Stimulated activated CD8-positive, alpha-beta memory T cell treated with anti-CD3 and anti-CD28 coated beads, Interleukin-4, amount 100 ng/mL, for 24 hours (primary cell): ENCODE data around the gene ROR1.

ENCODE experiments used
- DNase-seq: peaks from one replicate; pipeline ENCODE4 v3.0.0-alpha.2; 2020; ENCODE audit warnings: low read depth

Gene ROR1

GRCh38 chr1:63857478-63857877, 83.7 kb downstream of the ROR1 start:
- DNase-seq: no peak

- DNase-seq: no peak
Observed at GRCh38 chr1:63858153-63858552, 84.3 kb downstream of the ROR1 start.

GRCh38 chr1:63859480-63860275, 85.9 kb downstream of the ROR1 start:
- no peak for DNase-seq

DNA sequence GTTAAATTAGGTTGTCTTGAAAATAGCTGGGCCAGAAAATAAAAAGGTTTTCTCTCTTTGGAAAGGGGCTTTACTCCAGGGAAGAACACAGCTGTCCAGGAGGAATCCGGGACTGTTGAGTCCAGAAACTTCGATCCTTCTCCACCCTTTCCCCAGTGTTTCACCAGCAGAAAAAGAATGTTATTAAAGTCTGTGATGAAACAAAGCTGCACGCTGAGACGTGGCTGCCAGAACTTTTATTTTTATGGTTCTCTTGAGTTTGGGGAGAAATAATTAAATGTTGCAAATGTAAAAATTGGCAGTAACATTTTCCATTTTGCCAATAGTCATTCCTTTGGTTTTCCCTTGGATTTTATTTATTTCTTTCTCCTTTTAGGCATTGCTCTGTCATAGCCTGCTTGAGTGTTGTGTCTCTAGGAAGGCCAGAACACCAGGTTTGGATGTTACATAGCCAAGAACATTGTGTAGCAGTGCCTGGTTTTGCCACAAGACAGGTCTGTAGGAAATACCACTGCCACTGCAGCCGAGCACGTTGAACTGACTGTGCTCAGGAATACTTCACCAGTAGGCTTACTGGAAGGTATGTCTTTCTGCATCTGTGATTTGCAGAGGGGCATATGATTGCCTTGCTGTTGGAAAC, 87.4 kb downstream of the ROR1 start:
- DNase-seq: no peak

DNA sequence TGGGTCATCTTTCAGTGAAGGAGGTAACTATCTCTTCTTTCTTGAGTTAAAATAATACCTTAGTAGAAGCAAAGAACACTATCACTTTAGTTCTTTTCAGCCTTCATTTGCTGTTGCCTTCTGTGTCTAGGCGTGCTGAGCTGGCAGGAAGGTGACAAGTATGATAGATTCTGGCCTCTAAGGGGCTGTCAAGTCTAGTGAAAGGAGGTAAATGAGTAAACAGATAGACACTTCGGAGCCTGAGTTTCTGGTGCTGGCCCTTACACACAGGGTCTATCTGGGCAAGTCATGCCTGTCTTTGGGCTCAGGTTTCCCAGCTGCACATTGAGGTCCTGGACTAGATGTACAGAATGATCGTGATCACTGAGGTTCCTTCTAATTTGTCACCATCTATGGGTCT, 89.3 kb downstream of the ROR1 start:
- no peak for DNase-seq

DNA sequence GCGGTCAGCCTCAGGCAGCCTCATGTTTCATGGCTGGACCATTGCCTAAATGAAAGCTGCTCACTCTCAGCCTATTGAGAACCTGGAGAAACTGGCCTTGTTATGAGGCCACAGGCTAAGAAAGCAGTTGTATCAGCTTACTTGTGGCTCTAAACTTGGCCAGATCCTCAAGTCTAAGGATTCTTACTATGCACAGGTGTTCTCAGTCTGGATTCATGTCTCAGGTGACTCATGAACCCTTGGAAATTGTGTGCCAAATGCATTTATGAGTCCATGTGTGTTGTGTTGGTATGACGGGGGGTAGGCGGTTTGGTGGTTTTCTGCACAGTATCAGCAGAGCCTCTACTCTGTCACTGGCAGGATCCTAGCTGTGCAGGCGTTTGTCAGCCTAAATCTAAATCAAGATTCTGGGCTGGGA, 90.4 kb downstream of the ROR1 start:
- DNase-seq: no peak

- no peak for DNase-seq
Observed at GRCh38 chr1:63865561-63865960, 91.7 kb downstream of the ROR1 start.

DNA sequence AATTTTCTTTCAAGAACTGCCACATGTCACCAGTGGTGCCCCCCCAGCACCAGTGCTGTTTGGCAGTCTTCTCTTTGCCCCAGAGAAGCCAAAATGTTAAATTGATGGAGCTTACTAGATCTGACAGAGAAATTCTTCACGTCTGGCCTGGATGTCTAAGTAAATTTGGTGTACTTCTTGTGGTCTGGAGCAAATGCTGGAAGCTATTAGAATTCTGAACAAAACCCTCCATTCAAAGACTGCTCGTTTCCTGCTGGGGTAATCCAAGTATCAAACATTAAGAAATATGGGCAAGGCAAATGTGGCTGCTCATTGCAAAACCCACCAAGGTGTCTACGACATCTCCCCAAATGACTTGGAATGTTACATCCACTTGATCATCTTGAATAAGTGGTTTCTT, 92.3 kb downstream of the ROR1 start:
- DNase-seq: no peak

DNA sequence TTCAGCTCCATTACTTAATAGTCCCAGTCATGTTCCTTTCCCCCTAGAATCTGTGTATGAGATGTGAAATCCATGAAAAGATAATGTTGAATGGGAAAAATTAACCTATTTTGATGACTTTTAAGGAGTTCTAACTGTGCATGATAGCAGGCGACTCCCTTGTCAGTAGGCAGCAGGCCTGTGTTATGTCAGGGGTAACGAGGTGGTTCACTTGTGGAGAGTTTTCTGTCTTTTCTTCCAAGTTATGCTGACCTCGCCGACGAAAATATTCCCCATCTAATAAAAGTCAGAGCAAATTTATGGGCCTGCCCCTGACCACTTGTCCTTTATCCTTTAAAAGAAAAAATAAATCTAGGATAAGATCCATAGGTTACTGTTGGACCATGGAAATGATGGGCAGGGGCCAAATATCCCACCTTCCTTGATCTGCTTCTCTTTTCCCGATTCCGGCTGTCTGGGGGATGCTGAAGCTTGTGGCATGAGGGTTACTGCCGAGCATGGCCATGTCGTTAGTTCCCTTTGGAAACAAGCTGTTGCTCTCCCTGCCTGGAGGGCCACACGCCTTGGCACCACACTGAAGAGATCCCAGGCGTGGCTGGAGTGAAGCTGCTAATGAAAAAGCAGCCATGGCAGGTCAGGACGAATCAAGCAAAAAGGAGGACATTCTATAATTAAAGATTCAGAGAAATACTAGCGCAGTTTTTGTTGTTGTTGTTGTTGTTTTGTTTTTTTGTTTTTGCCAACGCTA, 93.8 kb downstream of the ROR1 start:
- no peak for DNase-seq

DNA sequence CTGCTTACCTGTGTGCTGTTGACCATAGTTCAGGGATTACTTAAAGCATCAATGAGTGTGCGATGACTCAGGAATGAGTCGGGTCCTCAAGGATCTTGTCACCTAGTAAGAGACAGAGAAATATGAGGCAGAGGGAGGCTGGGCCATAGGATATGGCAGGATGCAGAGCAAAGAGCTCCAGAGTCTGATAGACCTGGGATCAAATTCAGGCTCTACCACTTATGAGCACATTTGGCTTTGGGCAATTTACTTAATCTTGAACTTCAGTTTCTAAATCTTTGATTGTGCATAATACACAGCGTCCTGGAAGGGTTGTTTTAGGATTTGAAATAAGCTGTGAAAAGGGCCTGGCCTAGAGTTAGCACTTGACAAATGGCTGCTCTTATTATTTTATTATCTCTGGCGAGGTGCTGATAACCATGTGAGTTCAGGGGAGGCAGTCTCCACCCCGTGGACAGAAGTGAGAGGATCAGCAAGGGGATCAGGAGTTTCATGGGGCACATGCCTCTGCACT, 94.5 kb downstream of the ROR1 start:
- DNase-seq: no peak

- no peak for DNase-seq
Observed at GRCh38 chr1:63870152-63870551, 96.3 kb downstream of the ROR1 start.

GRCh38 chr1:63871463-63871862, 97.6 kb downstream of the ROR1 start:
- DNase-seq: no peak

DNA sequence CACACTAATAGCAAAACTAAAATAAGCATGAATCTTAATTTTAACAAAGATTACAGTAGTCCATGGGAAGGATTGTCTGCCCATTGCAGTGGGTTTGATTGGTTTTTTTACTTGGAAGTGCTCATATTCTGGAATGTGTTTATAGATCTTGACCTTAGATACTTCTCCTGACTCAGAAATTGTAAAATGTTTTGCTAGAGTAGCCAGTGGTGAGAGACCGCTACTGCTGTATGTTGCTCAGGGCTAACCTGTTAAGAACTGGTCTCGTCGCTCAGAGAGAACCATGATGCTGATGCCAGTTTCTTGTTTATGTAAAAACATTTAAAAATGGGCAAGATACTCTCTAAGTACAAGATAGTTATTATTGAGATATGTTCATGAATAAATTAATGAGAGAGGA, 99.9 kb downstream of the ROR1 start:
- DNase-seq: no peak

- no peak for DNase-seq
Observed at GRCh38 chr1:63874278-63874880, 100.6 kb downstream of the ROR1 start.

- no peak for DNase-seq
Observed at GRCh38 chr1:63875636-63876035, 101.8 kb downstream of the ROR1 start.

- no peak for DNase-seq
Observed at GRCh38 chr1:63877021-63877767, 103.4 kb downstream of the ROR1 start.

- DNase-seq: no peak
Observed at GRCh38 chr1:63877816-63878215, 104.0 kb downstream of the ROR1 start.

- no peak for DNase-seq
Observed at GRCh38 chr1:63878932-63879331, 105.1 kb downstream of the ROR1 start.

GRCh38 chr1:63880958-63881576, 107.2 kb downstream of the ROR1 start:
- DNase-seq: no peak

DNA sequence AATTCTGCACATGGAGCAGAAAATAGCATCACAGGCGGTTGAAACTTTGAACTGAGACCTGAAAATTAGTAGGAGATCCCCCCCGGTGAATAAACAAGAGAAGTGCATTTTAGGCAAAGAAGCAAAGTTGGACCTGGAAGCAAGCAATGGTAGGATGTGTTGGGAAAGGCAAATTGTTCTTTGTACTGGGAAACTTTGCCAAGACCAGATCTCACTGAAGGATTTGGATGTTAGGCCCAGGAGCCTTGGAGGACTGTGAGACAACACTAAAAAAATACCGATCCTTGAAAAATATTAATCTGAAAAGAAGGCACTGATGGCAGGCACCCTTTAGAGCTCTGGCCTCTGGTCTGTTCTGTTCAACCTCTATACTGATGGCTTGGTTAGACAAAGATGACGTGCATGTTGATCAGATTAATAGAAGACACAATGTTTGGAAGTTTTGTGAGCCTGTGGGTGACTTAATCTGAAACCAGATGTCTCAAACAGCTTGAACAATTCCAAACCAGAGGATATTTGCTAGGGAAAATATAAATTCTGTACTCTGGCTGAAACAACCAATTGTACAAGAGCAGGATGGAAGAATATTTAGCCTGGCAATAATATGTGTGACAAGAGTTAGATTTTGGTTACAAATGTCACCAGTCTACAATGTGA, 108.4 kb downstream of the ROR1 start:
- DNase-seq: no peak
